ENCODE measurements around the gene PTPRF.

Gene PTPRF

DNA sequence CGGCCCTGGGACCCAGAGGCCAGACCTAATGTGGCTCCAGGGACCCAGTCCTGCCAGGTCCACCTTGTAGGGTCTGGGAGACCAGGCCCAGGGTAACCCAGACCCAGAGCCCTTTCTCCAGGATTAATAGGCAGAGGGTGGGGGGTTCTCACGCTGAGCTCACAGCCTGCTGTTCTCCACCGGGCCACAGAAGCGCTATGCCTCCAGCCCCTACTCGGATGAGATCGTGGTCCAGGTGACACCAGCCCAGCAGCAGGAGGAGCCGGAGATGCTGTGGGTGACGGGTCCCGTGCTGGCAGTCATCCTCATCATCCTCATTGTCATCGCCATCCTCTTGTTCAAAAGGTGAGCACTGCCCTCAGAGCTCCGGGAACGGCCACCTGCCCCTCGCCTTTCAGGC is 75.9 kb downstream of the PTPRF start:
- no peaks in the 10 kb centered on the region for H3K27me3 ChIP-seq (replicated peaks)
- in situ Hi-C loops (cut with HindIII; ENCODE audit: low pct_ligation_motif_present, low sequenced_read_pairs): no loop called here

DNA sequence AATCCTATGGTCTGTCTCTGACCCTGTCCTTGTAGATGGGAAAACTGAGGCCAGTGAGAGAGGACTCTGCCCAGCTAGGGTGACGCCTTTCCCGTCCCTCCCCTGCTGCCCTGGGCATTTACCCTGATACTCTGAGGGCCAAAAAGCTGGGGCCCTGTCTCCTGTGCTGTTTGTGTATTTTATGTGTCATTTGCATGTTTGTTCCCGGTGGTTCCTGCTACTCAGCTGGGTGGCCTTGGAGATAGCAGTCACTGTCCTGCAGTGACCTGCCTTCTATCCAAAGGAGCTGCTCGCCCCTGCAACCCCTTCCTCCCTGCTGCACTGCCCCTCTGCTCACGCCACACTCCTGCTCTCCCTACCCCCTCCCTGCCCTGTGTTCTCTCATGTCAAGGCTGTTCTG is 78.1 kb downstream of the PTPRF start:
- TF ChIP-seq, protein P1, sequence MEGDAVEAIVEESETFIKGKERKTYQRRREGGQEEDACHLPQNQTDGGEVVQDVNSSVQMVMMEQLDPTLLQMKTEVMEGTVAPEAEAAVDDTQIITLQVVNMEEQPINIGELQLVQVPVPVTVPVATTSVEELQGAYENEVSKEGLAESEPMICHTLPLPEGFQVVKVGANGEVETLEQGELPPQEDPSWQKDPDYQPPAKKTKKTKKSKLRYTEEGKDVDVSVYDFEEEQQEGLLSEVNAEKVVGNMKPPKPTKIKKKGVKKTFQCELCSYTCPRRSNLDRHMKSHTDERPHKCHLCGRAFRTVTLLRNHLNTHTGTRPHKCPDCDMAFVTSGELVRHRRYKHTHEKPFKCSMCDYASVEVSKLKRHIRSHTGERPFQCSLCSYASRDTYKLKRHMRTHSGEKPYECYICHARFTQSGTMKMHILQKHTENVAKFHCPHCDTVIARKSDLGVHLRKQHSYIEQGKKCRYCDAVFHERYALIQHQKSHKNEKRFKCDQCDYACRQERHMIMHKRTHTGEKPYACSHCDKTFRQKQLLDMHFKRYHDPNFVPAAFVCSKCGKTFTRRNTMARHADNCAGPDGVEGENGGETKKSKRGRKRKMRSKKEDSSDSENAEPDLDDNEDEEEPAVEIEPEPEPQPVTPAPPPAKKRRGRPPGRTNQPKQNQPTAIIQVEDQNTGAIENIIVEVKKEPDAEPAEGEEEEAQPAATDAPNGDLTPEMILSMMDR (IDR thresholded peaks at IDR 0.05; ENCODE audit: low read depth, low read length, missing control alignments): no peak
- Histone ChIP-seq H3K27me3 (replicated peaks) (no peaks in the 10 kb centered on the region), H3K36me3 (replicated peaks) (peaks cover 57% of the 10 kb centered on the region), H3K4me3 (ENCODE audit: low read depth, low read length) (no peak overlapping the region), H3K27ac (no peak overlapping the region)
- DNase-seq: no peak
- in situ Hi-C loops (cut with HindIII; ENCODE audit: low pct_ligation_motif_present, low sequenced_read_pairs): no loop called here

More for the DNA sequence above, 75.9 kb downstream of the PTPRF start:
- Histone ChIP-seq H3K27ac (no peak overlapping the region), H3K4me3 (ENCODE audit: low read depth, low read length) (no peak overlapping the region), H3K36me3 (replicated peaks) (peaks cover 54% of the 10 kb centered on the region)
- TF ChIP-seq, protein P1 (IDR thresholded peaks at IDR 0.05; ENCODE audit: low read depth, low read length, missing control alignments): no peak
- DNase-seq: no peak

DNA sequence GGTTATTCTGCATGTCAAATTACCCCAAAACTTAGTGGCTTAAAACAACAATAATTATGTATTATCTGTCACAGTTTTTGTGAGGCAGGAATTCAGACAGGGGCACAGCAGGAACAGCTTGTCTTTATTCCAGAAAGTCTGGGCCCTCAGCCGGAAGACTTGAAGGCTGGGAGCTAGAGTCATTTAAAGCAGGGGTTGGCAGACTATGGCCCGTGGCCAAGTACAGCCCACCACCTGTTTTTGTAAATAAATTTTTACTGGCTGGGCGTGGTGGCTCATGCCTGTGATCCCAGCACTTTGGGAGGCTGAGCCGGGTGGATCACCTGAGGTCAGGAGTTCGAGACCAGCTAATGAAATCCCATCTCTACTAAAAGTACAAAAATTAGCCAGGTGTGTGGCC is 79.7 kb downstream of the PTPRF start:
- TF ChIP-seq, protein P1 (IDR thresholded peaks at IDR 0.05; ENCODE audit: low read depth, low read length, missing control alignments): no peak
- in situ Hi-C loops (cut with HindIII; ENCODE audit: low pct_ligation_motif_present, low sequenced_read_pairs): no loop called here
- H3K27me3 ChIP-seq (replicated peaks): no peaks in the 10 kb centered on the region
- no peak overlapping the region for H3K27ac ChIP-seq
- no peak overlapping the region for H3K4me3 ChIP-seq (ENCODE audit: low read depth, low read length)
- H3K36me3 ChIP-seq (replicated peaks): peaks cover 45% of the 10 kb centered on the region
- no peak for DNase-seq

DNA sequence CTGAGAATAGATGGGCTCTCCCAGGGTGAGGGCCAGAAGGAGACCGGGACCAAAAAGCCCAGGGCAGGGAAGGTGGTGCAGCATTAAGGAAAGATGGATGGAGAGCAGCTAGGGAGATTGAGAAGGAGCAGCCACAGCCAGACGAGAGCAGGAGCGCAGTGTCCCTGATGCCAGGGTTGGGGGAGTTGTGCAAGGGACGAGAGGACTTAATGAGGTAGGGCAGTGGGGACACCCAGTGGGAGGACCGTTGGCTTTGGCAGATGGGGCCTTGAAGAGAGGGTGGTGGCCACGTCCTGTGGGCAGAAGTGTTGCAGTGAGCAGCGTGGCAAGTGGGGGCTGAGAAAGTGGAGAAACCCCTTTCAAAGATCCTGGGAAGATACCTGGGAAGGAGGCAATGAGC is 81.3 kb downstream of the PTPRF start:
- TF ChIP-seq, protein P1 (IDR thresholded peaks at IDR 0.05; ENCODE audit: low read depth, low read length, missing control alignments): no peak
- H3K4me3 ChIP-seq (ENCODE audit: low read depth, low read length): no peak overlapping the region
- DNase-seq: no peak
- no peak overlapping the region for H3K27ac ChIP-seq
- peaks cover 36% of the 10 kb centered on the region for H3K36me3 ChIP-seq (replicated peaks)
- no peaks in the 10 kb centered on the region for H3K27me3 ChIP-seq (replicated peaks)
- in situ Hi-C loops (cut with HindIII; ENCODE audit: low pct_ligation_motif_present, low sequenced_read_pairs): no loop called here

DNA sequence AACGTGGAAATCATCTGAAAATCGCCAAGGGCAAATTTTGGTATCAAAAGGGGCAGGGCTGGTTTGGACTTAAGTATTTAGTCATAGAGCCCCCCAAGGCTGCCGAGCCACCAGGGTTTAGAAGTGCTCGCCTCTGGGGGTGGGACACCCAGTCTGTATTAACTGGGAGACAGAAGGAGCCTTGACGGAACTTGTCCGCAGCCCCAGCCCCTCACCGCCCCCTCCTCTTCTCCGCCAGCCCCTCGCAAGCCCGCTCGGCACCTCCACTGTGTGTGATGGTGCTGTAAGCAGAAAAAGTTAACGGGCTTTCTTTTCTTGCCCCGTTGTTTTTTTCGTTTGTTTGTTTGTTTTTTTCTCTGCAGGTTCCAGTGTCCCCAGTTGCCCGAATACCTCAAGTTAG is 81.7 kb downstream of the PTPRF start:
- Histone ChIP-seq H3K27me3 (replicated peaks) (no peaks in the 10 kb centered on the region), H3K36me3 (replicated peaks) (peaks cover 34% of the 10 kb centered on the region), H3K4me3 (ENCODE audit: low read depth, low read length) (no peak overlapping the region), H3K27ac (no peak overlapping the region)
- in situ Hi-C loops (cut with HindIII; ENCODE audit: low pct_ligation_motif_present, low sequenced_read_pairs): no loop called here
- TF ChIP-seq, protein P1 (IDR thresholded peaks at IDR 0.05; ENCODE audit: low read depth, low read length, missing control alignments): no peak
- DNase-seq: no peak

All from brain microvascular endothelial cell (primary cell).